ENCODE results near the gene MATN4.

DNA sequence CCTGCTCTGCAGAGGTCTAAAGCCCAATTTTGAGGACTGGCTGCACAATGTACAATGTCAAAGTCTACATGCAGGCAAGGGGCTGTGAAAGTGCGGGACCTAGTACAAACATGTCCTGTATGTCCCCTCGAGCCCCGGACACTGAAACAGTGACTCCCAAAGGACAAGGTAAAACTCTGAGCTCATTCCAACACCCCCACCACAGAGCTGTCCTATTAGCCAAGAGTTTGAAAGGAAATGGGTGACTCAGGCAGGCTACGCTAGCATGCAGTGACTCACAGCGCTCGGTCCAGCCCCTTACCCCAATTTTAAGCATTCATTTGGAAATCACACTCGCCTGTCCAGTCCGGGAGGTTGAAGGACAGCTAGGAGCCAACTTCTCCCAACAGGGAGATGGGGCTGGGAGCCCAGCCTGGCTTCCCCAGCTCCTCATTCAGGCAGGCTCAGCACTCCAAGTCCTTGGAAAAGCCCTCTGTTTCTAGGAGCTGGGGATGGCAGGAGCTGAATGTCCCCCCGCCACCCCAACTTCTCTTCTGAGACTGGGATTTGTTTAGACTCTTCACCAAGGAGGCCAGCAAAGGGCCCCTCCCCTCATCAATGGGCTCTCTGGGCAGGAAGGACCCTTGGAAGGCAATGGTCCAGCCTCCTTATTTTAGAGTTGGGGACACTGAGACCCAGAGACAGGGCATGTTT, 36.2 kb upstream of the MATN4 start:
- TF ChIP-seq, protein P1, sequence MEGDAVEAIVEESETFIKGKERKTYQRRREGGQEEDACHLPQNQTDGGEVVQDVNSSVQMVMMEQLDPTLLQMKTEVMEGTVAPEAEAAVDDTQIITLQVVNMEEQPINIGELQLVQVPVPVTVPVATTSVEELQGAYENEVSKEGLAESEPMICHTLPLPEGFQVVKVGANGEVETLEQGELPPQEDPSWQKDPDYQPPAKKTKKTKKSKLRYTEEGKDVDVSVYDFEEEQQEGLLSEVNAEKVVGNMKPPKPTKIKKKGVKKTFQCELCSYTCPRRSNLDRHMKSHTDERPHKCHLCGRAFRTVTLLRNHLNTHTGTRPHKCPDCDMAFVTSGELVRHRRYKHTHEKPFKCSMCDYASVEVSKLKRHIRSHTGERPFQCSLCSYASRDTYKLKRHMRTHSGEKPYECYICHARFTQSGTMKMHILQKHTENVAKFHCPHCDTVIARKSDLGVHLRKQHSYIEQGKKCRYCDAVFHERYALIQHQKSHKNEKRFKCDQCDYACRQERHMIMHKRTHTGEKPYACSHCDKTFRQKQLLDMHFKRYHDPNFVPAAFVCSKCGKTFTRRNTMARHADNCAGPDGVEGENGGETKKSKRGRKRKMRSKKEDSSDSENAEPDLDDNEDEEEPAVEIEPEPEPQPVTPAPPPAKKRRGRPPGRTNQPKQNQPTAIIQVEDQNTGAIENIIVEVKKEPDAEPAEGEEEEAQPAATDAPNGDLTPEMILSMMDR (IDR thresholded peaks at IDR 0.05 in 8 of 11, conservative IDR thresholded peaks at IDR 0.05 in 3 of 11) = no peak
- no peak for TF ChIP-seq POLR2A (IDR thresholded peaks at IDR 0.05)

All from spleen (tissue), 7 donors.